OCI-LY7 (cell line): ENCODE data around the gene TPCN1.

ENCODE experiments used
- EZH2phosphoT487 ChIP-seq: fragments of 200-600 bp; sonication (generic); IDR thresholded peaks from 2 replicates; pipeline ENCODE4 v1.6.1; 2018; ENCODE audit warnings: low read depth, borderline replicate concordance, mild to moderate bottlenecking, mixed run types, antibody characterized with exemption, low read length, moderate library complexity, mixed read lengths
- TF ChIP-seq, protein P1 (sequence below): fragments of 200-600 bp; sonication (generic); conservative IDR thresholded peaks from 2 replicates; pipeline ENCODE4 v1.5.1; 2014; ENCODE audit warnings: mild to moderate bottlenecking, antibody characterized with exemption, low read length, moderate library complexity, mixed read lengths

DNA sequence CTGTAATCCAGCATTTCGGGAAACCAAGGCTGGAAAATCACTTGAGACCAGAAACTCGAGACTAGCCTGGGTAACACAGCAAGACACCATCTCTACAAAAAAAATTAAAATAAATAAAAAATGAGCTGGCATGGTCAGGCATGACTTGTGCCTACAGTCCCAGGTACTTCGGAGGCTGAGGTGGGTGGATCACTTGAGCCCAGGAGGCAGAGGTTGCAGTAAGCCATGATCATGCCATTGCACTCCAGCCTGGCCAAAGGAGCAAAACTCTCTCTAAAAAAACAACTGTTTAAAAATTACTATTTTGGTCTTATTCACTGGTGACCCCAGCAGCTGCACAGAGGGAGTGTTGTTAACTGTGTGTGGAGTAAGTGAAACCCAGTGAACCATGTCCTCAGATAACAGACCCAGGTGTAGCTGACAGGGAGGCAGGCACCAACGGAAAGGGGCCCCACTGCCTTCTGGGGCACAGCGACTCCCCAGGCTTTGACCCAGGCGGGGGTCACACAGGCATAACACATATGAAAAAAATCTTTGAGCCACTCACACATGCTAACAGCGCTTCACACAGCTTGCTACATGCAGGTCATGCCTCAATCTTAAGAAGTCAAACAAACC lies 48.1 kb upstream of the TPCN1 start:
- TF ChIP-seq, protein P1, sequence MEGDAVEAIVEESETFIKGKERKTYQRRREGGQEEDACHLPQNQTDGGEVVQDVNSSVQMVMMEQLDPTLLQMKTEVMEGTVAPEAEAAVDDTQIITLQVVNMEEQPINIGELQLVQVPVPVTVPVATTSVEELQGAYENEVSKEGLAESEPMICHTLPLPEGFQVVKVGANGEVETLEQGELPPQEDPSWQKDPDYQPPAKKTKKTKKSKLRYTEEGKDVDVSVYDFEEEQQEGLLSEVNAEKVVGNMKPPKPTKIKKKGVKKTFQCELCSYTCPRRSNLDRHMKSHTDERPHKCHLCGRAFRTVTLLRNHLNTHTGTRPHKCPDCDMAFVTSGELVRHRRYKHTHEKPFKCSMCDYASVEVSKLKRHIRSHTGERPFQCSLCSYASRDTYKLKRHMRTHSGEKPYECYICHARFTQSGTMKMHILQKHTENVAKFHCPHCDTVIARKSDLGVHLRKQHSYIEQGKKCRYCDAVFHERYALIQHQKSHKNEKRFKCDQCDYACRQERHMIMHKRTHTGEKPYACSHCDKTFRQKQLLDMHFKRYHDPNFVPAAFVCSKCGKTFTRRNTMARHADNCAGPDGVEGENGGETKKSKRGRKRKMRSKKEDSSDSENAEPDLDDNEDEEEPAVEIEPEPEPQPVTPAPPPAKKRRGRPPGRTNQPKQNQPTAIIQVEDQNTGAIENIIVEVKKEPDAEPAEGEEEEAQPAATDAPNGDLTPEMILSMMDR: no peak; the same call in 1 of the 2 replicates
- no peak for TF ChIP-seq EZH2phosphoT487
